Spleen (tissue), 7 donors: ENCODE data around the gene CREBRF.

Source experiments
- POLR2AphosphoS5 ChIP-seq, 3 donors: sonication (generic); formaldehyde crosslinking; IDR thresholded peaks; one replicate each; pipeline ENCODE4 v1.5.1; 2017; ENCODE audit warnings: antibody characterized with exemption in 3 of 3
- TF ChIP-seq, protein P1 (sequence below), 11 experiments: fragments of 200-600 bp in 7 of 11; fragments of 450-650 bp in 4 of 11; sonication (generic) in 4 of 11; IDR thresholded peaks in 8 of 11; conservative IDR thresholded peaks in 3 of 11; 1 replicate in 7 of 11; 2 replicates in 4 of 11; pipeline versions ENCODE4 v1.4.0 to v1.8.0; 2016 to 2021; ENCODE audit warnings: antibody characterized with exemption in 11 of 11, inconsistent platforms in 4 of 11, mild to moderate bottlenecking in 1 of 11
- donor health status: DM: no; HTN: no; CAD: no; lungs with moderate emphysema.
- donor health status: DM: no; HTN: no; CAD: no.
- donor health status: DM: no; HTN: no; CAD: no.

DNA sequence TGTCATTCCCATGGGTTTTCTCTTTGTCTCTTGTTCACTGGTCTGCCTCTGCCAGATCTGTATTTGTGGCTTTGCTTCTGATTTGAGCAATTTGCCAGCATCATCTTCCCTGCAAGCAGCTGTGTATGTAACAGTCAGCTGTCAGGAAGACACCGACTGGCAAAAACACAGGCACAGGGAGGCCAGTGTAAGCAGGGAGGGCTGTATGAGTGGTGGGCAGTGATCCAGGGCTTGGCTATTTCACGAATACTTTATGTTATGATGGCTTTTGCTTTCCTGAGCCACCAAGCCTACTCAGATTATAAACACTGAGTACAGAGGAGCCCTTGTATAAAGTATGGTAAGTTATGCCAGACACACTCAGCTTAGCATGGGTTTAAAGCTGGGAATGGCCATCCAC, 99.8 kb downstream of the CREBRF start:
- TF ChIP-seq, protein P1, sequence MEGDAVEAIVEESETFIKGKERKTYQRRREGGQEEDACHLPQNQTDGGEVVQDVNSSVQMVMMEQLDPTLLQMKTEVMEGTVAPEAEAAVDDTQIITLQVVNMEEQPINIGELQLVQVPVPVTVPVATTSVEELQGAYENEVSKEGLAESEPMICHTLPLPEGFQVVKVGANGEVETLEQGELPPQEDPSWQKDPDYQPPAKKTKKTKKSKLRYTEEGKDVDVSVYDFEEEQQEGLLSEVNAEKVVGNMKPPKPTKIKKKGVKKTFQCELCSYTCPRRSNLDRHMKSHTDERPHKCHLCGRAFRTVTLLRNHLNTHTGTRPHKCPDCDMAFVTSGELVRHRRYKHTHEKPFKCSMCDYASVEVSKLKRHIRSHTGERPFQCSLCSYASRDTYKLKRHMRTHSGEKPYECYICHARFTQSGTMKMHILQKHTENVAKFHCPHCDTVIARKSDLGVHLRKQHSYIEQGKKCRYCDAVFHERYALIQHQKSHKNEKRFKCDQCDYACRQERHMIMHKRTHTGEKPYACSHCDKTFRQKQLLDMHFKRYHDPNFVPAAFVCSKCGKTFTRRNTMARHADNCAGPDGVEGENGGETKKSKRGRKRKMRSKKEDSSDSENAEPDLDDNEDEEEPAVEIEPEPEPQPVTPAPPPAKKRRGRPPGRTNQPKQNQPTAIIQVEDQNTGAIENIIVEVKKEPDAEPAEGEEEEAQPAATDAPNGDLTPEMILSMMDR (IDR thresholded peaks at IDR 0.05 in 8 of 11, conservative IDR thresholded peaks at IDR 0.05 in 3 of 11) = no peak
- no peak for TF ChIP-seq POLR2AphosphoS5 (IDR thresholded peaks at IDR 0.05)
